ENCODE measurements around the gene HRK.

- TF ChIP-seq CTCF (IDR thresholded peaks at IDR 0.05) (no peak), EP300 (IDR thresholded peaks at IDR 0.05) (no peak), POLR2A (IDR thresholded peaks at IDR 0.05) (no peak)
Measured at GRCh38 chr12:116880817-116881324, 370 bp downstream of the HRK start.

All from stomach (tissue), 4 donors.